ENCODE measurements around the gene DSP. TPM values are rescaled to one million over a fixed set of nuclear protein-coding genes. Genes with fewer than 3 reads are reported as not detected.
A peak's percentile ranks its signal among the peaks of the same experiment; 100 is the strongest.

DSP gene
- total RNA-seq, 1 donor from 2014 or later, result 172 TPM

- Mint-ChIP-seq H3K36me3 (peaks cover 56% of the 10 kb centered on the region), H3K9me3 (no peaks in the 10 kb centered on the region), H3K4me1 (peaks cover 3% of the 10 kb centered on the region), H3K27me3 (ENCODE audit: low read depth) (no peaks in the 10 kb centered on the region), H3K4me3 (no peak overlapping the region), H3K27ac (peak overlapping the region; percentile 59)
- no peak for TF ChIP-seq CTCF (IDR thresholded peaks at IDR 0.05; ENCODE audit: unreplicated experiment)
- no peak for DNase-seq (ENCODE audit: low spot score in 2 of 2, unreplicated experiment in 2 of 2)
Observed at GRCh38 chr6:7561153-7561964, 19.9 kb downstream of the DSP start.

- no peak for TF ChIP-seq CTCF (IDR thresholded peaks at IDR 0.05; ENCODE audit: unreplicated experiment)
- DNase-seq (ENCODE audit: low spot score in 2 of 2, unreplicated experiment in 2 of 2), result no peak
- H3K9me3 Mint-ChIP-seq, result no peaks in the 10 kb centered on the region
- no peaks in the 10 kb centered on the region for H3K27me3 Mint-ChIP-seq (ENCODE audit: low read depth)
- H3K36me3 Mint-ChIP-seq, result peaks cover 59% of the 10 kb centered on the region
- no peak overlapping the region for H3K4me3 Mint-ChIP-seq
- H3K27ac Mint-ChIP-seq, result no peak overlapping the region
- peaks cover 3% of the 10 kb centered on the region for H3K4me1 Mint-ChIP-seq
Observed at GRCh38 chr6:7562769-7563168, 21.3 kb downstream of the DSP start.

- H3K36me3 Mint-ChIP-seq, result peaks cover 62% of the 10 kb centered on the region
- H3K4me1 Mint-ChIP-seq, result no peaks in the 10 kb centered on the region
- H3K9me3 Mint-ChIP-seq, result no peaks in the 10 kb centered on the region
- DNase-seq (ENCODE audit: low spot score in 2 of 2, unreplicated experiment in 2 of 2), result no peak
- H3K27me3 Mint-ChIP-seq (ENCODE audit: low read depth), result no peaks in the 10 kb centered on the region
- H3K4me3 Mint-ChIP-seq, result no peak overlapping the region
- TF ChIP-seq CTCF (IDR thresholded peaks at IDR 0.05; ENCODE audit: unreplicated experiment), result no peak
- no peak overlapping the region for H3K27ac Mint-ChIP-seq
Observed at GRCh38 chr6:7566107-7566506, 24.6 kb downstream of the DSP start.

GRCh38 chr6:7566617-7567173 lies 25.2 kb downstream of the DSP start:
- no peak for DNase-seq (ENCODE audit: low spot score in 2 of 2, unreplicated experiment in 2 of 2)
- Mint-ChIP-seq H3K9me3 (no peaks in the 10 kb centered on the region), H3K4me3 (no peak overlapping the region), H3K4me1 (no peaks in the 10 kb centered on the region), H3K36me3 (peaks cover 62% of the 10 kb centered on the region), H3K27me3 (ENCODE audit: low read depth) (no peaks in the 10 kb centered on the region), H3K27ac (no peak overlapping the region)
- TF ChIP-seq CTCF (IDR thresholded peaks at IDR 0.05; ENCODE audit: unreplicated experiment), result no peak

- Mint-ChIP-seq H3K4me3 (no peak overlapping the region), H3K9me3 (no peaks in the 10 kb centered on the region), H3K27ac (peak overlapping the region; percentile 25), H3K36me3 (peaks cover 62% of the 10 kb centered on the region), H3K4me1 (no peaks in the 10 kb centered on the region), H3K27me3 (ENCODE audit: low read depth) (no peaks in the 10 kb centered on the region)
- no peak for DNase-seq (ENCODE audit: low spot score in 2 of 2, unreplicated experiment in 2 of 2)
- no peak for TF ChIP-seq CTCF (IDR thresholded peaks at IDR 0.05; ENCODE audit: unreplicated experiment)
Observed at GRCh38 chr6:7568021-7568420, 26.6 kb downstream of the DSP start.
